Measurements from ENCODE around the gene VILL. TPM values are rescaled to one million over a fixed set of nuclear protein-coding genes. Genes with fewer than 3 reads are reported as not detected.

Gene VILL
- total and polyA plus RNA-seq, 10 of the 15 experiments (the other 5 are each of a cell fraction or from before 2014, with no cell fraction given), result 0.15 to 5.4 (median 2.1) TPM; not detected in 1

- TF ChIP-seq IKZF1 (conservative IDR thresholded peaks at IDR 0.05), result no peak
- no peak for TF ChIP-seq CBX3 (IDR thresholded peaks at IDR 0.05; ENCODE audit: borderline replicate concordance, low read depth)
- no peak for TF ChIP-seq SIN3A (IDR thresholded peaks at IDR 0.05; ENCODE audit: low read depth, low read length)
- no peak for TF ChIP-seq KLF5 (IDR thresholded peaks at IDR 0.05; ENCODE audit: partially characterized antibody)
- TF ChIP-seq ATF2 (IDR thresholded peaks at IDR 0.05; ENCODE audit: low read length), result no peak
- no peak for TF ChIP-seq MTA2 (IDR thresholded peaks at IDR 0.05; ENCODE audit: low read depth)
These were observed 523 bp downstream of the VILL start (continued) for GRCh38 chr3:37991109-37991508.

DNA sequence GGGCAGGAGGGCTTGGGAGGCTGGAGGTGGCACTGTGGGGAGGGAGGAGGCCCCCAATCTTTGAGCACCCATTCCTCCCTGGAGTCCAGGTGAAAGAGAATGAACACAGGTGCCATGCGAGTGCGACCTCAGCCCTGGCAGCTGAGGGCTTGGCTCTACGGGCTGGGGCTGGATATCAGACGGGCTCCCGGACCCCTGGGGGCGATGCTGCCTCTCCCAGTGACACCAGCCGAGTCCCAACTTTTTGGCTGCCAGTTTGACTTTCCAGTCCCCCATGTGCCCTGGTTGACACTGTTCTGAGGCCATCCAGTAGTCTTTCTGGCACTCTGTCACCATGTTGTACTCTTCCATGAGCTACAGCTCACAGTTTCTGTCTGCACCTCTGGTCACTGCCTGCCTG is 1.2 kb downstream of the VILL start:
- ATAC-seq (no peak), FAIRE-seq (peak; percentile 7), DNase-seq (ENCODE audit: low read depth, low spot score) (no peak)
- Histone ChIP-seq H3K36me3 (ENCODE audit: control insufficient read depth in 2 of 2, insufficient read depth in 2 of 2, low read length in 1 of 2) (no peaks in the 10 kb centered on the region; a peak in 1 of 4 replicates), H2AFZ (ENCODE audit: control insufficient read depth, low read depth, low read length) (no peak overlapping the region), H3K9me3 (replicated peaks; ENCODE audit: control insufficient read depth, insufficient read depth, low read length) (no peaks in the 10 kb centered on the region), H3K4me2 (ENCODE audit: control insufficient read depth, insufficient read depth) (no peak overlapping the region), H3K9ac (ENCODE audit: control insufficient read depth, insufficient read depth, low read length) (no peak overlapping the region), H4K20me1 (ENCODE audit: control insufficient read depth, insufficient read depth) (no peaks in the 10 kb centered on the region), H3K4me1 (ENCODE audit: control insufficient read depth, insufficient read depth, low read length) (peaks cover 9% of the 10 kb centered on the region), H3K27me3 (replicated peaks in 1 of 2; ENCODE audit: control insufficient read depth in 2 of 2, insufficient read depth in 2 of 2, low read length in 1 of 2) (no peaks in the 10 kb centered on the region), H3K27ac (ENCODE audit: control insufficient read depth, insufficient read depth) (no peak overlapping the region), H3K4me3 (no peak overlapping the region), H3K79me2 (ENCODE audit: control insufficient read depth, insufficient read depth, low read length) (no peaks in the 10 kb centered on the region; the same call in 1 of the 2 replicates)
- CTCF ChIA-PET, result no interaction called here
- in situ Hi-C loops (cut with MboI) (no loop called here), intact Hi-C loops (cut with micrococcal nuclease; ENCODE audit: unreplicated experiment) (no loop called here)
- POLR2A ChIA-PET, result no interaction called here
- SMC1A ChIA-PET (ENCODE audit: uncharacterized antibody, unreplicated experiment), result no interaction called here
- WGBS (ENCODE audit: insufficient coverage, insufficient replicate concordance, low lambda C conversion rate, missing lambda C conversion rate), result 75% methylated on average over 7 of the region's 7 CpGs
- RAD21 ChIA-PET (ENCODE audit: unreplicated experiment), result no interaction called here
- no TSS peak for BruUV-seq (replicated peaks)
- TF ChIP-seq SKIL (IDR thresholded peaks at IDR 0.05; ENCODE audit: low read depth, poor library complexity, severe bottlenecking), result no peak
- TF ChIP-seq SPI1 (IDR thresholded peaks at IDR 0.05; ENCODE audit: borderline replicate concordance, insufficient read depth, low read depth, low read length), result no peak
- TF ChIP-seq SP1 (IDR thresholded peaks at IDR 0.05; ENCODE audit: low read depth, low read length), result no peak
- no peak for TF ChIP-seq NFIC (IDR thresholded peaks at IDR 0.05; ENCODE audit: low read depth, low read length)
- no peak for TF ChIP-seq CEBPZ (IDR thresholded peaks at IDR 0.05; ENCODE audit: low read depth, low read length)
- TF ChIP-seq MEF2B (IDR thresholded peaks at IDR 0.05; ENCODE audit: partially characterized antibody, poor library complexity, severe bottlenecking), result no peak
- no peak for TF ChIP-seq PRDM15 (CRISPR knock-in tag; IDR thresholded peaks at IDR 0.05)
